Measurements from ENCODE around the gene AKR1C2. TPM values are rescaled to one million over a fixed set of nuclear protein-coding genes. Genes with fewer than 3 reads are reported as not detected.
"Not testable (repeated sequence)": the region's sequence is repeated elsewhere in the genome, so short reads cannot be mapped to it uniquely, and the experiment has no call there.

AKR1C2 gene
- total RNA-seq, 2 donors from 2014 or later = 8.5 to 39.9 TPM

GRCh38 chr10:5033061-5033778, 29.6 kb upstream of the AKR1C2 start:
- Histone ChIP-seq H3K4me3 (no peak overlapping the region), H3K9me3 (no peaks in the 10 kb centered on the region), H3K4me1 (no peaks in the 10 kb centered on the region), H3K27me3 (no peaks in the 10 kb centered on the region), H3K9ac (ENCODE audit: low read depth in 2 of 2, low read length in 2 of 2) (no peak overlapping the region), H3K36me3 (no peaks in the 10 kb centered on the region), H3K27ac (no peak overlapping the region)
- intact Hi-C loops (cut with DNase I) = no loop called here
- no peak for TF ChIP-seq CTCF (IDR thresholded peaks at IDR 0.05)
- DNase-seq = no peak

- H3K27ac ChIP-seq; H3K9ac ChIP-seq (ENCODE audit: low read depth in 2 of 2, low read length in 2 of 2); H3K36me3 ChIP-seq; H3K27me3 ChIP-seq; H3K4me3 ChIP-seq; H3K4me1 ChIP-seq; H3K9me3 ChIP-seq; intact Hi-C loops (cut with DNase I): not testable (repeated sequence)
- DNase-seq = peak; percentile 12
Observed at GRCh38 chr10:5032444-5032843, 28.8 kb upstream of the AKR1C2 start.

GRCh38 chr10:5031588-5031987, 27.9 kb upstream of the AKR1C2 start:
- H3K27me3 ChIP-seq; H3K4me3 ChIP-seq; intact Hi-C loops (cut with DNase I); H3K27ac ChIP-seq; H3K9me3 ChIP-seq; H3K9ac ChIP-seq (ENCODE audit: low read depth in 2 of 2, low read length in 2 of 2); H3K36me3 ChIP-seq; H3K4me1 ChIP-seq: not testable (repeated sequence)
- DNase-seq = peak; percentile 6

- Histone ChIP-seq H3K9ac (ENCODE audit: low read depth in 2 of 2, low read length in 2 of 2) (no peak overlapping the region), H3K4me1 (no peaks in the 10 kb centered on the region), H3K9me3 (no peaks in the 10 kb centered on the region), H3K36me3 (no peaks in the 10 kb centered on the region), H3K27ac (no peak overlapping the region), H3K4me3 (no peak overlapping the region), H3K27me3 (no peaks in the 10 kb centered on the region)
- DNase-seq = no peak
- TF ChIP-seq CTCF (IDR thresholded peaks at IDR 0.05) = no peak
- intact Hi-C loops (cut with DNase I) = no loop called here
Observed at GRCh38 chr10:5030989-5031388, 27.3 kb upstream of the AKR1C2 start.

- H3K27me3 ChIP-seq; H3K4me3 ChIP-seq; DNase-seq; H3K9me3 ChIP-seq; H3K4me1 ChIP-seq; intact Hi-C loops (cut with DNase I); H3K36me3 ChIP-seq: not testable (repeated sequence)
- Histone ChIP-seq H3K27ac (peak overlapping the region; percentile 42), H3K9ac (ENCODE audit: low read depth in 2 of 2, low read length in 2 of 2) (peak overlapping the region in 1 of 2 donors; percentile 12)
Observed at GRCh38 chr10:5025461-5025881, 21.8 kb upstream of the AKR1C2 start.

- Histone ChIP-seq H3K27ac (peak overlapping the region; percentile 58), H3K36me3 (no peaks in the 10 kb centered on the region), H3K27me3 (no peaks in the 10 kb centered on the region), H3K4me1 (peaks cover 9% of the 10 kb centered on the region), H3K9me3 (no peaks in the 10 kb centered on the region), H3K9ac (ENCODE audit: low read depth in 2 of 2, low read length in 2 of 2) (no peak overlapping the region), H3K4me3 (no peak overlapping the region)
- DNase-seq = peak; percentile 76
- no peak for TF ChIP-seq CTCF (IDR thresholded peaks at IDR 0.05)
- intact Hi-C loops (cut with DNase I) = no loop called here
Observed at GRCh38 chr10:5023177-5023805, 19.6 kb upstream of the AKR1C2 start.

GRCh38 chr10:5021624-5022290, 18.1 kb upstream of the AKR1C2 start:
- H3K9me3 ChIP-seq; H3K27ac ChIP-seq; intact Hi-C loops (cut with DNase I); H3K4me3 ChIP-seq; H3K4me1 ChIP-seq; DNase-seq; H3K27me3 ChIP-seq; H3K9ac ChIP-seq (ENCODE audit: low read depth in 2 of 2, low read length in 2 of 2); H3K36me3 ChIP-seq: not testable (repeated sequence)

- not testable (repeated sequence) for H3K9ac ChIP-seq (ENCODE audit: low read depth in 2 of 2, low read length in 2 of 2); H3K27me3 ChIP-seq; H3K27ac ChIP-seq; H3K4me3 ChIP-seq; H3K36me3 ChIP-seq; H3K4me1 ChIP-seq; H3K9me3 ChIP-seq
- peak; percentile 45 for DNase-seq
- intact Hi-C loops (cut with DNase I) = loop anchor here (5.0 kb wide), 1 partner anchor 267 kb away; no protein-coding TSS in a partner anchor
Observed at GRCh38 chr10:5019770-5020612, 16.3 kb upstream of the AKR1C2 start.

- DNase-seq; H3K36me3 ChIP-seq; H3K27ac ChIP-seq; H3K4me1 ChIP-seq; H3K9ac ChIP-seq (ENCODE audit: low read depth in 2 of 2, low read length in 2 of 2); H3K9me3 ChIP-seq; H3K4me3 ChIP-seq; H3K27me3 ChIP-seq: not testable (repeated sequence)
- intact Hi-C loops (cut with DNase I) = loop anchor here (5.0 kb wide), 1 partner anchor 269 kb away; no protein-coding TSS in a partner anchor
Observed at GRCh38 chr10:5018671-5019277, 15.1 kb upstream of the AKR1C2 start.
